Left forelimb (tissue), 1 donor: ENCODE results near the gene HSPB6.
A peak's percentile ranks its signal among the peaks of the same experiment; 100 is the strongest.
"Not testable (repeated sequence)": the region's sequence is repeated elsewhere in the genome, so short reads cannot be mapped to it uniquely, and the experiment has no call there.

Experiments used
- DNase-seq: peaks from one replicate; pipeline ENCODE4 v3.0.0-alpha.2; 2018; ENCODE audit warnings: low spot score

HSPB6 gene

GRCh38 chr19:35731779-35732405 is 24.9 kb downstream of the HSPB6 start:
- DNase-seq: no peak

- DNase-seq: no peak
These were observed 25.5 kb downstream of the HSPB6 start for GRCh38 chr19:35731353-35731752.

GRCh38 chr19:35730326-35730725 is 26.5 kb downstream of the HSPB6 start:
- no peak for DNase-seq

- no peak for DNase-seq
These were observed 27.1 kb downstream of the HSPB6 start for GRCh38 chr19:35729763-35730162.

GRCh38 chr19:35729021-35729420 is 27.8 kb downstream of the HSPB6 start:
- DNase-seq: no peak

GRCh38 chr19:35727956-35728706 is 28.7 kb downstream of the HSPB6 start:
- no peak for DNase-seq

GRCh38 chr19:35727053-35727955 is 29.5 kb downstream of the HSPB6 start:
- no peak for DNase-seq

GRCh38 chr19:35725216-35725861 is 31.5 kb downstream of the HSPB6 start:
- DNase-seq: no peak

- DNase-seq: no peak
These were observed 32.3 kb downstream of the HSPB6 start for GRCh38 chr19:35724560-35724959.

GRCh38 chr19:35724132-35724531 is 32.7 kb downstream of the HSPB6 start:
- DNase-seq: not testable (repeated sequence)

- DNase-seq: no peak
These were observed 33.2 kb downstream of the HSPB6 start for GRCh38 chr19:35723671-35724070.

- DNase-seq: no peak
These were observed 33.9 kb downstream of the HSPB6 start for GRCh38 chr19:35722897-35723296.

- DNase-seq: no peak
These were observed 34.4 kb downstream of the HSPB6 start for GRCh38 chr19:35722461-35722860.

- no peak for DNase-seq
These were observed 35.5 kb downstream of the HSPB6 start for GRCh38 chr19:35721374-35721773.

GRCh38 chr19:35720648-35721047 is 36.2 kb downstream of the HSPB6 start:
- DNase-seq: no peak

GRCh38 chr19:35720163-35720524 is 36.7 kb downstream of the HSPB6 start:
- DNase-seq: no peak

GRCh38 chr19:35719402-35720162 is 37.2 kb downstream of the HSPB6 start:
- no peak for DNase-seq

- no peak for DNase-seq
These were observed 38.3 kb downstream of the HSPB6 start for GRCh38 chr19:35718345-35719041.

GRCh38 chr19:35717665-35718344 is 39.0 kb downstream of the HSPB6 start, which contains the start of gene KMT2B:
TSS of gene KMT2B (plus strand) at chr19:35718003. CDS start at chr19:35718019, 16 bp downstream.
- DNase-seq: peak; percentile 98
